Osteocyte (in vitro differentiated cells): ENCODE measurements around the gene RBM4. TPM values are rescaled to one million over a fixed set of nuclear protein-coding genes. Genes with fewer than 3 reads are reported as not detected.
"Not testable (repeated sequence)": the region's sequence is repeated elsewhere in the genome, so short reads cannot be mapped to it uniquely, and the experiment has no call there.

Source experiments
- DNase-seq: peaks from one replicate; pipeline ENCODE4 v3.0.0; 2021; ENCODE audit warnings: mixed read lengths; ENCODE audit not compliant: unreplicated experiment; ENCODE audit errors: extremely low spot score
- H3K27ac Mint-ChIP-seq: one replicate; pipeline ENCODE4 v1.8.0; 2021; ENCODE audit warnings: mild to moderate bottlenecking, mixed read lengths; ENCODE audit not compliant: unreplicated experiment
- H3K27me3 Mint-ChIP-seq: one replicate; pipeline ENCODE4 v1.8.0; 2021; ENCODE audit warnings: mixed read lengths; ENCODE audit not compliant: unreplicated experiment
- H3K36me3 Mint-ChIP-seq: one replicate; pipeline ENCODE4 v1.8.0; 2021; ENCODE audit warnings: mixed read lengths; ENCODE audit not compliant: unreplicated experiment
- H3K4me1 Mint-ChIP-seq: one replicate; pipeline ENCODE4 v1.8.0; 2021; ENCODE audit warnings: mixed read lengths; ENCODE audit not compliant: unreplicated experiment
- H3K4me3 Mint-ChIP-seq: one replicate; pipeline ENCODE4 v1.8.0; 2021; ENCODE audit warnings: mild to moderate bottlenecking, moderate library complexity, mixed read lengths; ENCODE audit not compliant: unreplicated experiment
- H3K9me3 Mint-ChIP-seq: one replicate; pipeline ENCODE4 v1.8.0; 2021; ENCODE audit warnings: mixed read lengths; ENCODE audit not compliant: unreplicated experiment
- total RNA-seq: library from RNA; stranded (reverse); gene quantifications from 2 replicates; pipeline ENCODE4 v1.2.1, GENCODE V29; 2021
- TF ChIP-seq, protein P1 (sequence below): fragments of 200-600 bp; sonication (generic); IDR thresholded peaks from 2 replicates; pipeline ENCODE4 v1.5.0; 2021; ENCODE audit warnings: antibody characterized with exemption, mild to moderate bottlenecking, moderate library complexity

Gene RBM4
- total RNA-seq, 1 donor from 2014 or later, result 158 TPM

- Mint-ChIP-seq H3K36me3 (peaks cover 10% of the 10 kb centered on the region), H3K27me3 (no peaks in the 10 kb centered on the region), H3K4me1 (peaks cover 36% of the 10 kb centered on the region), H3K4me3 (no peak overlapping the region), H3K9me3 (no peaks in the 10 kb centered on the region), H3K27ac (peak overlapping the region; percentile 45)
- TF ChIP-seq, protein P1, sequence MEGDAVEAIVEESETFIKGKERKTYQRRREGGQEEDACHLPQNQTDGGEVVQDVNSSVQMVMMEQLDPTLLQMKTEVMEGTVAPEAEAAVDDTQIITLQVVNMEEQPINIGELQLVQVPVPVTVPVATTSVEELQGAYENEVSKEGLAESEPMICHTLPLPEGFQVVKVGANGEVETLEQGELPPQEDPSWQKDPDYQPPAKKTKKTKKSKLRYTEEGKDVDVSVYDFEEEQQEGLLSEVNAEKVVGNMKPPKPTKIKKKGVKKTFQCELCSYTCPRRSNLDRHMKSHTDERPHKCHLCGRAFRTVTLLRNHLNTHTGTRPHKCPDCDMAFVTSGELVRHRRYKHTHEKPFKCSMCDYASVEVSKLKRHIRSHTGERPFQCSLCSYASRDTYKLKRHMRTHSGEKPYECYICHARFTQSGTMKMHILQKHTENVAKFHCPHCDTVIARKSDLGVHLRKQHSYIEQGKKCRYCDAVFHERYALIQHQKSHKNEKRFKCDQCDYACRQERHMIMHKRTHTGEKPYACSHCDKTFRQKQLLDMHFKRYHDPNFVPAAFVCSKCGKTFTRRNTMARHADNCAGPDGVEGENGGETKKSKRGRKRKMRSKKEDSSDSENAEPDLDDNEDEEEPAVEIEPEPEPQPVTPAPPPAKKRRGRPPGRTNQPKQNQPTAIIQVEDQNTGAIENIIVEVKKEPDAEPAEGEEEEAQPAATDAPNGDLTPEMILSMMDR, result no peak
- DNase-seq, result no peak
Observed at GRCh38 chr11:66600219-66600618, 38.3 kb upstream of the RBM4 start.

DNA sequence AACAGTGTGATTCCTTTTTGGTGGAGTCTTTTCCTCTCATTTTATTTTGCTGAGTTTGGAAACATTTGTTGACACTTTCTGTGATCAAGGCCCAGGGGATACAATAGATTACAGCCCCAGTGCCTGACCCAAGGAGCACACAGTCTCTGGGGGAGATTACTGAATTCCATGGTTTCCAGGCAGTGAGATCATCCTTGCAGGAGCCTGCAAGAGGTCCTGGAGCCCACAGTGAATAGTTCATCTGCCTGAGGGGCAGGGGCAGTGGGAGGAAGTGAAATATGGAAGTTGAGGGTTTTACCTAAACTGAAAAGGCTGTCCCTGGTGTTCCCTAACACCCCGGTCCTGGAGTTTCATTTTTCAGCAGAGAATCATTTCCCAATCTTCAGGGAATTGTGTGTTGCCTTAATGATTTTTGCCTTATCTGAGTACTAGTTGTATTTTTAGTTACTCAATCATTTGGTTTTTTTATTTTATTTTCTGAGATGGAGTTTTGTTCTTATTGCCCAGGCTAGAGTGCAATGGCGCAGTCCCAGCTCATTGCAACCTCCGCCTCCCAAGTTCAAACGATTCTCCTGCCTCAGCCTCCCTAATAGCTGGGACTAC, 37.8 kb upstream of the RBM4 start:
- peak overlapping the region; percentile 45 for H3K27ac Mint-ChIP-seq
- H3K4me1 Mint-ChIP-seq, result peaks cover 31% of the 10 kb centered on the region
- TF ChIP-seq, protein P1, result no peak
- no peak for DNase-seq
- no peak overlapping the region for H3K4me3 Mint-ChIP-seq
- H3K36me3 Mint-ChIP-seq, result peaks cover 15% of the 10 kb centered on the region
- H3K9me3 Mint-ChIP-seq, result no peaks in the 10 kb centered on the region
- H3K27me3 Mint-ChIP-seq, result no peaks in the 10 kb centered on the region

DNA sequence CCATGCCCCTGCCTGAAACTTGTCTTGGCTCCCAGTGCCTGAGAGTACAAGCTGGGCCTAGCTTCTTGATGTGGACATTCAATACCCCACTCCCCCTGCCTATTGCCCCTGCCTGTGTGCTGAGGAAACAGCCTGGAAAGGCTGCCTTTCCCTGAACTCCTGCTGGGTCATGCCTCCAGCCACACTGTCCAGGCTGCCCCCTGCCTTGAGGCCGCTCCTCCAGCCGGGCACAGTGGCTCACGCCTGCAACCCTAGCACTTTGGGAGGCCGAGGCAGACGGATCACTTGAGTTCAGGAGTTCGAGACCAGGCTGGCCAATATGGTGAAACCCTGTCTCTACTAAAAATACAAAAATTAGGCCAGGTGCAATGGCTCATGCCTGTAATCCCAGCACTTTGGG, 35.4 kb upstream of the RBM4 start:
- no peak overlapping the region for H3K4me3 Mint-ChIP-seq
- no peak for DNase-seq
- H3K27ac Mint-ChIP-seq, result no peak overlapping the region
- no peaks in the 10 kb centered on the region for H3K9me3 Mint-ChIP-seq
- peaks cover 16% of the 10 kb centered on the region for H3K36me3 Mint-ChIP-seq
- H3K4me1 Mint-ChIP-seq, result peaks cover 38% of the 10 kb centered on the region
- TF ChIP-seq, protein P1, result no peak
- no peaks in the 10 kb centered on the region for H3K27me3 Mint-ChIP-seq

- Mint-ChIP-seq H3K27ac (no peak overlapping the region), H3K4me3 (no peak overlapping the region), H3K9me3 (no peaks in the 10 kb centered on the region), H3K36me3 (peaks cover 16% of the 10 kb centered on the region), H3K4me1 (peaks cover 38% of the 10 kb centered on the region), H3K27me3 (no peaks in the 10 kb centered on the region)
- TF ChIP-seq, protein P1, result no peak
- DNase-seq, result no peak
Observed at GRCh38 chr11:66604155-66604554, 34.3 kb upstream of the RBM4 start.

DNA sequence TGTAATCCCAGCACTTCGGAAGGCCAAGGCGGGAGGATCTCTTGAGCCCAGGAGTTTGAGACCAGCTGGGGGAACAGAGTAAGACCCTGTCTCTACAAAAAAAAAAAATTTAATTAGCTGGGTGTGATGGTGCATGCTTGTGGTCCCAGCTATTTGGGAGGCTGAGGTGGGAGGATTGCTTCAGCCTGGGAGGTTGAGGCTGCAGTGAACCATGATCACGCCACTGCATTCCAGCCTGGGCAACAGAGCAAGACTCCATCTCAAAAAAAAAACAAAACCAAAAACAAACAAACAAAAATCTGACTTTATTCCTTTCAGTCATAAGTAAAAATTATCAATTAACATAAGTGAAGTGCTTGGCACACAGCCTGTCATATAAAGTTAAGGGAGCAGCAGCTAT, 31.9 kb upstream of the RBM4 start:
- H3K4me3 Mint-ChIP-seq, H3K27ac Mint-ChIP-seq, DNase-seq, H3K9me3 Mint-ChIP-seq, H3K27me3 Mint-ChIP-seq: not testable (repeated sequence)
- peaks cover 13% of the 10 kb centered on the region for H3K36me3 Mint-ChIP-seq
- peaks cover 23% of the 10 kb centered on the region for H3K4me1 Mint-ChIP-seq
